ENCODE measurements around the gene CLIP3.
"Not testable (repeated sequence)": the region's sequence is repeated elsewhere in the genome, so short reads cannot be mapped to it uniquely, and the experiment has no call there.

Gene CLIP3

DNA sequence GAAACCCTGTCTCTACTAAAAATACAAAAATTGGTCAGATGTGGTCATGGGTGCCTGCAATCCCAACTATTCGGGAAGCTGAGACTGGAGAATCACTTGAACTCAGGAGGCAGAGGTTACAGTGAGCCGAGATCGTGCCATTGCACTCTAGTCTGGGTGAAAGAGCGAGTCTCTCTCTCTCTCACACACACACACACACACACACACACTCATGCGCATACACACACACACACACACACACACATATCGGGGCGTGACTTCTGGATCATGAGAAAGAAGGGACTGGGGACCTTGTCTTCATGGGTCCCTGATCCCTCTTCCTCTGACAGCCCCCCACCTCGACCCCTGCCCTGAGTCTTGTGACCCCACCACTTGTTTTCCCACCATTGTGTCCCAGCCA, 49.5 kb downstream of the CLIP3 start:
- DNase-seq = no peak

DNA sequence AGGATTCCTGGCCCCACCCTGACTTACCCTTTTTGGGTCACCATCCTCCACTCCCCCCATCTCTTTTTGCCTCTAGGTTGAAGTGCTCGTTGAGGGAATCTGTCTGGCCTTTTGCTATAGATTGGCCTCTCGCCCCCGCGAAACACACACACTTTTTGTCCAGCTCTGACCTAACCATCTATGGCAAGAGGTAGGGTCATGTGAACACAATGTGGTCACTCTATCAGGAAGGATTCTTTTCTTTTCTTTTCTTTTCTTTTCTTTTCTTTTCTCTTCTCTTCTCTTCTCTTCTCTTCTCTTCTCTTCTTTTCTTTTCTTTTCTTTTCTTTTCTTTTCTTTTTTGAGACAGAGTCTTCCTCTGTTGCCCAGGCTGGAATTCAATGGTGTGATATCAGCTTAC, 51.7 kb downstream of the CLIP3 start:
- not testable (repeated sequence) for DNase-seq

DNA sequence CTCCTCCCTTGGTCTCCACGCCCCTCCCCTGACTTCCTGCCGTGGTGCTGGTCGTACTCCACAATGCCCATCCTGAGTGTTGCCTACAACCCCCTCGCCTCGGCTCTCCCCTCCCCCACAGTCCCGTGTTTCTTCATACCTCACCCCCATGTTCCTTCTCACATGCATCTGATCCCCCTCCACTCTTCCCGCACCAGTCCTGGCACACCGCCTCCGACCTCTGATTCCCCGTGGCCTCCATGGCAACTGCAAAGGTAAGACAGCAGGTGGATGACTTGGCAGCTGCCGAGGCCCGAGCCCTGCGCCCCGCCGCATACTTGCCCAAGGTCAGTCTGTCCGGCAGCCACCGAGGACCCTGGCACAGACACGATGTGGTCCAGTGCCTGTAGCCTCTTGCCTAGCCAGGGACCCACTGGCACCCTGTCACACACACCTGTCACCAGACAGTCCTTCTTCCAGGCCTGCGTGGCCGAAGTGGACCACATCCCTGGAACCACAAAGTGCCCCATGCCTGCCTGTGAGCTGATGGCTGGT, 53.8 kb downstream of the CLIP3 start:
- DNase-seq = peak in 7 of 56 donors; percentile 3 to 52 (median 20)

- DNase-seq = no peak
Measured at GRCh38 chr19:35978271-35978670, 54.4 kb downstream of the CLIP3 start.

DNA sequence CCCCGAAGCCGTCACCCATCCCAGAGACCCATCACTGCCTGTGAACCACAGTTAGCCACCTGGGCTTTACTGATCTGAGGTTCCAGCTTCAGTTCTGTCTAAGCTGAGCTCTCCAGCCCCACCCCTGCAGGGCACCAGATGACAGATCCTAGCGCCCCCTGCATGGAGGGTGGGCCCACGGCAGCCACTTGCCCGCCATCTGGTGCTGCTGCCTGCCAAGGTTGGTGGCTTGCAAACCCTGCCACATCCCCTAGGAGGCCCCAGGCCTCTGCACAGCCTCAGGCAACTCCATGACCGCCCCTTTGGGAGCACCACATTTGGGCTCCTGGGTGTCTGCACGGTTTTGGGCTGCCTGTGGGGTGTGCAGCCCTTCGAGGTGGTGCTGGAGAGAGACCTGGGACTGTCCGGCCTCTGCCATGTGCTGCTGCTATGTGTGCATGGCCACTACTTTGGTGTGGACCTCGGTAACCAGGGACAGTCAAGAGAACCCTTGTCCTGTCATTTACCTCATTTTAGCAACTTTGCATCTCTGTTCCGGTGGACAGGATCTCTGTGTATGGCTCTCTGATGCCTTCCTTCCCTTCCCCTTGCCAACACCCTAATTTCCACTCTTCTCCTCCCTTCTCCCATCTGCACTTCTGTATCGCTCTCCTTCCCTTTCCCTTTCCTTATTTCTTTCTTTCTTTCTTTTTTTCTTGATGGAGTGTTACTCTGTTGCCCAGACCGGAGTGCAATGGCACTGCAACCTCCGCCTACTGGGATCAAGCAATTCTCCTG, 55.0 kb downstream of the CLIP3 start:
- DNase-seq = no peak

GRCh38 chr19:35975608-35976214, 57.0 kb downstream of the CLIP3 start:
- DNase-seq = no peak

GRCh38 chr19:35973487-35973886, 59.2 kb downstream of the CLIP3 start:
- no peak for DNase-seq

GRCh38 chr19:35966771-35967170, 65.9 kb downstream of the CLIP3 start:
- DNase-seq = no peak

Measured in nucleus accumbens (tissue), 56 donors.